Stimulated activated naive CD4-positive, alpha-beta T cell (primary cell): ENCODE results near the gene RALY.
"Not testable (repeated sequence)": the region's sequence is repeated elsewhere in the genome, so short reads cannot be mapped to it uniquely, and the experiment has no call there.

Source experiments
- DNase-seq, 6 experiments: peaks; one replicate each; lab custom pipeline; 2025; lab: John Stamatoyannopoulos, UW

RALY gene

DNA sequence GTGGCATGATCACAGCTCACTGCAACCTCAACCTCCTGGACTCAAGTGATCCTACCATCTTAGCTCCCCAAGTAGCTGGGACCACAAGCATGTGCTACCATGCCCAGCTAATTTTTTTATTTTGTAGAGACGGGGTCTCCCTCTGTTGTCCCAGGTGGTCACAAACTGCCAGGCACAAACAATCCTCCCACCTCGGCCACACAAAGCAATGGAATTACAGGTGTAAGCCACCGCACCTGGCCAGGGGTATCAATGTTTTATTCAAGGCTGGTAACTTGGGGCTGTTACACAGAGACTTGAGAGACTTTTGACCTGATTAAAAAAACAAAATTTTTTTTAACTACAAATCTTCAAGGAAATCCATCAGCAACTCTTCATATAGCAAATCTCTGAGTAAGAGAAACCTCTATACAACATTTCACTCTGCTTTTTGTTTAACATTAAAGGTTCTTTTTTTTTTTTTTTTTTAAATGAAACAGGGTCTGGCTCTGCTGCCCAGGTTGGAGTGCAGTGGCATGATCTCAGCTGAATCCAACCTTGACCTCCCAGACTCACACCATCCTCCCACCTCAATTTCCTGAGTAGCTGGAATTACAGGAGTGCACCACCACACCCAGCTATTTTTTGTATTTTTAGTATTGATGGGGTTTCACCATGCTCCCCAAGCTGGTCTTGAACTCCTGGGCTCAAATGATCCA lies 112.4 kb downstream of the RALY start:
- DNase-seq, result no peak

DNA sequence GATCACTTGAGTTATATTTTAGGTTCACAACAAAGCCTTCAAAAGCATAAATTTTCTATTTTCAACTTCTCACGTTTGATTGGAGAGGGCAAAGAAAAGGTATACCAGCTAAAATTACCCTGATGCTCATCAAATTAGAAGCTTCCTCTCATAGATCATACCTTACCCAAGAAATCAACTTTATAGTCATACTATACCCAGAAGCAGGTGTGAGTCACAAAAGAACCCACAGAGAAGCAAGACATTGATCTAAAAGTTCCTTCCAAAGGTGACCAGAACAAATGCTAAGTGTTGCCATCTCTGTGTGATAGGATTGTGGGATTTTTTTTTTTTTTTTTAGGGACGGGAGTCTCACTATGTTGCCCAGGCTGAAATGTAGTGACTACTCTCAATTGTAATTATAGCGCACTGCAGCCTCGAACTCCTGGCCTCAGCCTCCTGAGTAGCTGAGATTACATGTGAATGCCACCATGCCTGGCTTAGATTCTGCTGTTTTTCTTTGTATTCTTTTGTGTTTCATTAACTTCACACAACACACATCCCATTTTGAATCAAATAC lies 115.0 kb downstream of the RALY start:
- no peak for DNase-seq

- DNase-seq, result no peak
Measured at GRCh38 chr20:34109442-34109841, 115.7 kb downstream of the RALY start.

- no peak for DNase-seq
Measured at GRCh38 chr20:34110025-34110744, 116.5 kb downstream of the RALY start.

- peak in 2 of 6 experiments; percentile 13 to 59 for DNase-seq
Measured at GRCh38 chr20:34110745-34111641, 117.3 kb downstream of the RALY start.

DNA sequence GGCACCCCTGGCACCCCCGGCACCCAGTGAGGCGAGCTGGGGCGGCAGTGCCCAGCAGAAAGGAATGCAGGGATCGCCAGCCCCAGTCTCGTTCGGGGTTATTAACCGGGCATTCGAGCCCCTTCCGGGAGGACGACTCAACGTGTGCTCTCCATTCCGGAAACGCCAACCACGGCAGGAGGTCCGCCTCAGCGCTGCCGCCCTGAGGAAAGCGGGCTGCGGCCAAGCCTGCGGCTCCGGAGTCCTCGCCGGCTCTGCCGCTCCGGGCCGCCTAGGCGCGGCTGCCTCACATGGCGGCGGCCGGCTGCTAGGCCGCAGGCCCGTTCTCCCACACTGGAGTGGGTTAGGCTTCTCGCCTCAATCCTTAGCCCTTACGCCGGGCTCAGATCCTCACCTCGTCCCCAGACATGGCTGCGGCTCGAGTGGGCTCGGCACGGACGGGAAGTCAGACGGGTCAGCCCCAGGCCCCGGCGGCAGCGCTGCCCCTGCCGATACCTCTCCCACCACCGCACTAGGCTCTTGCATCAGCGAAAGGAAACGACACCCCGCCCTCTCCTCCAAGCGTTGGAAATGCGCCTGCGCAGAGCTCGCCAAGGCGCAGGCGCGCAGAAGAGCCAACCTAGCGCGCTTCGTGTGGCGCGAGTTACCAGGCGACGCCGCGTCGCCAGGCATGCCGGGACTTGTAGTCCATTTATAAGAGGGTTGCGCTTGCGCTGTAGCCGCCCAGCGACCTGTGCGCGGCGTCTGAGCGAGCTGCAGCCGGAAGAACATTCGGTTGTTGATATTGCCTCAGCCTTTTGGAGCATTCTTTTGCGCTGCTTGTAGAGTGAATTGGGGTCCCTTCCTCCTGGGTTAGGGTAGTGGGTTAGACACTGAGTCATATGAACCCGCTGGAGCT lies 118.2 kb downstream of the RALY start, which contains the start of gene EIF2S2:
TSS of gene EIF2S2 (minus strand) at position 542 of the 898 bp plus-strand sequence. CDS start at position 409, 133 bp downstream.
- peak; percentile 85 to 96 (median 94) for DNase-seq

DNA sequence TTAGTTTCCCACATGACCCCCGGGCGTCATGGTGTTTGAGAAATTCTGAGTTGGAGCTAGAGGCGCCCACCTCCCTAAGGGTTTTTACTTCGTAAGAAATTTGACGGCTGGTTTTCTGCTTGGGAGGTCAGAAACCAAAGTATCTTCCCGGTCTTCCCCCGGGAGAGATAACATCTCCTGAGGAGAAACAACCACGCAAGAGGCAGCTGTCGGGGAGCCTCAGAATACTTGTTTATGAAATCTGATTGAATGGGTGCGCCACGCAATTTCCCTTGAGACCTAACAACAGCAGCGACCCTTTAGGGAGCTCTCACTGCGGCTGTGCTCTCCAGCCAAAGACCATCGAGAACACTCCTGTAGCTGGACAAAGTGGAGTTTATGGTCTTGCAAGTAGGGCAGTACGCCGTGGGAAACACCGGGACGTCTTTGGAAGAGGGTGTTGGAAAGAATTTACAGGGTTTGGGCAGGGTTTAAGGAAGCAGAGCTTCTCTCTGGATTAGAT lies 118.9 kb downstream of the RALY start:
- peak in 1 of 6 experiments; percentile 25 for DNase-seq

GRCh38 chr20:34114809-34115208 lies 121.1 kb downstream of the RALY start:
- no peak for DNase-seq

DNA sequence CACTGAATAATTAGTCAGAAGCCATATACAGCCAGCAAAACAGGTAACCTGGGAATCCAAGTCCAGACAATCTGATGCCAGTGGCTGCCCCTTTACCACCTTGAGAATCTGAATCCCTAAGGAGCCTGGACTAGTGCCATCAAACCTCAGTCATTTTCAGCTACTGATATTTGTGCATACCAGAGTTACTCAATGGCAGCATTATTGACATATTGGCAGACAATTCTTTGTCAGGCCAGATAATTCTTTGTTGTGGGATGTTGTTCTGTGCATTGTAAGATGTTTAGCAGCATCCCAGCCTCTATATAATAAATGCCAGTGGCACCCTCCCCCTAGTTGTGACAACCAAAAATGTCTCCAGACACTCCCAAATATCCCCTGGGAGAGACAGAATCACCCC lies 121.5 kb downstream of the RALY start:
- no peak for DNase-seq

- DNase-seq, result no peak
Measured at GRCh38 chr20:34120213-34120612, 126.5 kb downstream of the RALY start.

- DNase-seq, result no peak
Measured at GRCh38 chr20:34122274-34122980, 128.7 kb downstream of the RALY start.

GRCh38 chr20:34123309-34123708 lies 129.6 kb downstream of the RALY start:
- no peak for DNase-seq

GRCh38 chr20:34124469-34125249 lies 130.9 kb downstream of the RALY start:
- peak in 1 of 6 experiments; percentile 5 for DNase-seq

GRCh38 chr20:34127792-34128191 lies 134.1 kb downstream of the RALY start:
- DNase-seq, result no peak

DNA sequence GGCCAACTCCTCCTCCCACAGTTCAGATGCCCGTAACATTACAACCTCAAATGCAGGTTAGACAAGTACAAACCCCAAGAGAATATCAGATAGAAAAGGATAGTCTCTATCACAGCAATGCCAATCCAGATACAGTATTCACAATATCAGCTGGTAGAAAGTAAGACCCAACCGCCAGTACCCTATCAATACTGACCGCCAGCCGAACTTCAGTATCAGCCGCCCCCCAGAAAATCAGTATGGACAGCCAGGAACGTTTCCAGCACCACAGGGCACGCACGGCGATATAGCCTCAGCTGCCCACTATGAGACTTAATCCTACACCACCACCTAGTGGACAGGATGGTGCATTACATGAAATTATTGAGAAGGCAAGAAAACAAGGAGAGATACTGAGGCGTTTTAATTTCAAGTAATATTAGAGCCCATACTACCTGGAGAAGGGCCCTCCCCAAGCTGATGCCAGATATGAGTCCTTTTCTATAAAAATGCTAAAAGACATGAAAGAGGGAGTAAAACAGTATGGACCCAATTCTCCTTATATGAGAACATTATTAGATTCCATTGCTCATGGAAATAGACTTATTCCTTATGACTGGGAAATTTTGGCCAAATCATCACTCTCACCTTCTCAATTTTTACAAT lies 135.9 kb downstream of the RALY start:
- peak; percentile 27 to 80 (median 42) for DNase-seq

DNA sequence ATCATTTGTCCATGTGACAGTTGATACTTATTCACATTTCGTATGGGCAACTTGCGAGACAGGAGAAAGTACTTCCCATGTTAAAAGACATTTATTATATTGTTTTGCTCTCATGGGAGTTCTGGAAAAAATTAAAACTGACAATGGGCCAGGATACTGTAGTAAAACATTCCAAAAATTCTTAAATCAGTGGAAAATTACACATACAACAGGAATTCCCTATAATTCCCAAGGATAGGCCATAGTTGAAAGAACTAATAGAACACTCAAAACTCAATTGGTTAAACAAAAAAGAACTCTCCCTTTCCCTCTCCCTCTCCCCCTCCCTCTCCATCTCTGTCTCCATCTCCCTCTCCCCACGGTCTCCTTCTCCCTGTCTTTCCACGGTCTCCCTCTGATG lies 137.8 kb downstream of the RALY start:
- no peak for DNase-seq

DNA sequence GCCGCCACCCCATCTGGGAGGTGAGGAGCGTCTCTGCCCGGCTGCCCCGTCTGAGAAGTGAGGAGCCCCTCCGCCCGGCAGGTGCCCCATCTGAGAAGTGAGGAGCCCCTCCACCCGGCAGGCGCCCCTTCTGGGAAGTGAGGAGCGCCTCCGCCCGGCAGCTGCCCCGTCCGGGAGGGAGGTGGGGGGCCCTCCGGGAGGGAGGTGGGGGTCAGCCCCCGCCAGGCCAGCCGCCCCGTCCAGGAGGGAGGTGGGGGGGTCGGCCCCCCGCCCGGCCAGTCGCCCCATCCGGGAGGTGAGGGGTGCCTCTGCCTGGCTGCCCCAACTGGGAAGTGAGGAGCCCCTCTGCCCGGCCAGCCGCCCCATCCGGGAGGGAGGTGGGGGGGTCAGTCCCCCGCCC lies 138.8 kb downstream of the RALY start:
- DNase-seq, result not testable (repeated sequence)

- not testable (repeated sequence) for DNase-seq
Measured at GRCh38 chr20:34132943-34133342, 139.2 kb downstream of the RALY start.

GRCh38 chr20:34133365-34133860 lies 139.7 kb downstream of the RALY start:
- not testable (repeated sequence) for DNase-seq
